ENCODE data around the gene AK8.

DNA sequence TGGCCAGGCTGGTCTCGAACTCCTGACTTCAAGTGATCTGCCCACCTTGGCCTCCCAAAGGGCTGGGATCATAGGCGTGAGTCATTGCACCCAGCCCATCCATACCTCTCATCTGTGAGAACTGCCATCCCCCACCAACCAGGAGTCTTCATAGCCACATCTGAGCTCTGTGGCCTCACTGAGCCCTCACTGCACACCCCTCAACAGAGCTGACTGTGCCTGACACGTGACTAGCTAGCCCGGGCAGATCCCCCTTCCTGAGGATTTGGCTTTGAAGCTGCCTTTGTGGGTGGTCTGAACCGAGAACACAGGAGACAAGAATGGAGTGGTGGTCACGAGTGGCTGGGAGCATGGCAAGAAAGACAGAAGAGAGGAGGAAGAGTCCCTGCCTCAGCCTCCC lies 15.6 kb downstream of the AK8 start:
- TF ChIP-seq, protein P1, sequence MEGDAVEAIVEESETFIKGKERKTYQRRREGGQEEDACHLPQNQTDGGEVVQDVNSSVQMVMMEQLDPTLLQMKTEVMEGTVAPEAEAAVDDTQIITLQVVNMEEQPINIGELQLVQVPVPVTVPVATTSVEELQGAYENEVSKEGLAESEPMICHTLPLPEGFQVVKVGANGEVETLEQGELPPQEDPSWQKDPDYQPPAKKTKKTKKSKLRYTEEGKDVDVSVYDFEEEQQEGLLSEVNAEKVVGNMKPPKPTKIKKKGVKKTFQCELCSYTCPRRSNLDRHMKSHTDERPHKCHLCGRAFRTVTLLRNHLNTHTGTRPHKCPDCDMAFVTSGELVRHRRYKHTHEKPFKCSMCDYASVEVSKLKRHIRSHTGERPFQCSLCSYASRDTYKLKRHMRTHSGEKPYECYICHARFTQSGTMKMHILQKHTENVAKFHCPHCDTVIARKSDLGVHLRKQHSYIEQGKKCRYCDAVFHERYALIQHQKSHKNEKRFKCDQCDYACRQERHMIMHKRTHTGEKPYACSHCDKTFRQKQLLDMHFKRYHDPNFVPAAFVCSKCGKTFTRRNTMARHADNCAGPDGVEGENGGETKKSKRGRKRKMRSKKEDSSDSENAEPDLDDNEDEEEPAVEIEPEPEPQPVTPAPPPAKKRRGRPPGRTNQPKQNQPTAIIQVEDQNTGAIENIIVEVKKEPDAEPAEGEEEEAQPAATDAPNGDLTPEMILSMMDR (conservative IDR thresholded peaks at IDR 0.05; ENCODE audit: low read length): no peak
- no peak for TF ChIP-seq EZH2phosphoT487 (IDR thresholded peaks at IDR 0.05; ENCODE audit: borderline replicate concordance, low read depth, low read length)

Data from OCI-LY7 (cell line).